Endothelial cell of umbilical vein (primary cell): ENCODE data around the gene EFNB1.

Experiments used
- POLR2AphosphoS5 ChIP-seq: IDR thresholded peaks from 2 replicates; pipeline ENCODE4 v1.6.1; 2012; ENCODE audit warnings: low read depth, mild to moderate bottlenecking, control low read depth, low read length, moderate library complexity; ENCODE audit not compliant: insufficient read depth
- TF ChIP-seq, protein P1 (sequence below), 2 donors: IDR thresholded peaks; 1 replicate in 1 of 2; 2 replicates in 1 of 2; pipeline ENCODE4 v1.5.1; 2011; ENCODE audit warnings: low read length in 2 of 2, mild to moderate bottlenecking in 2 of 2, moderate library complexity in 2 of 2, control low read depth in 1 of 2, inconsistent platforms in 1 of 2, low read depth in 1 of 2; ENCODE audit not compliant: insufficient read depth in 1 of 2; ENCODE audit errors: extremely low read depth in 1 of 2

DNA sequence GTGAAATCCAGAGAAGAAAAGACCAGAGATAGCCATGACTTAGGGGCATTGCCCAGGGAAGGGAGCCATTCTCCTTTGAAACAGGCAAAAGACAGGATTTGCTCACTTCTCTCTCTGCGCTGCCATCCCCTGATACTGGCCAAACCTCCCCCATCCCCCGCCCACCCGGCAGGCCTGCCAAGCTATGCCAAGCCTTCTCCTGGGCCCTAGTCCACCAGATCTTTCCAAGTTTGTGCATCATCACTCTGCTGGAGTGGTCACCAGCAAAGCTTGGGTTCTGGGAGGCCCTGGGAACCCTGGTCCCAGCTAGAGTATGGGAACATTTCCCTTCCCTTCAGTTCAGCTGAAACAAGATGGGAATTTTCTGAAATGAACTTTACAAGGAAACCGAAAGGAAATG lies 18.4 kb downstream of the EFNB1 start:
- no peak for TF ChIP-seq POLR2AphosphoS5
- TF ChIP-seq, protein P1, sequence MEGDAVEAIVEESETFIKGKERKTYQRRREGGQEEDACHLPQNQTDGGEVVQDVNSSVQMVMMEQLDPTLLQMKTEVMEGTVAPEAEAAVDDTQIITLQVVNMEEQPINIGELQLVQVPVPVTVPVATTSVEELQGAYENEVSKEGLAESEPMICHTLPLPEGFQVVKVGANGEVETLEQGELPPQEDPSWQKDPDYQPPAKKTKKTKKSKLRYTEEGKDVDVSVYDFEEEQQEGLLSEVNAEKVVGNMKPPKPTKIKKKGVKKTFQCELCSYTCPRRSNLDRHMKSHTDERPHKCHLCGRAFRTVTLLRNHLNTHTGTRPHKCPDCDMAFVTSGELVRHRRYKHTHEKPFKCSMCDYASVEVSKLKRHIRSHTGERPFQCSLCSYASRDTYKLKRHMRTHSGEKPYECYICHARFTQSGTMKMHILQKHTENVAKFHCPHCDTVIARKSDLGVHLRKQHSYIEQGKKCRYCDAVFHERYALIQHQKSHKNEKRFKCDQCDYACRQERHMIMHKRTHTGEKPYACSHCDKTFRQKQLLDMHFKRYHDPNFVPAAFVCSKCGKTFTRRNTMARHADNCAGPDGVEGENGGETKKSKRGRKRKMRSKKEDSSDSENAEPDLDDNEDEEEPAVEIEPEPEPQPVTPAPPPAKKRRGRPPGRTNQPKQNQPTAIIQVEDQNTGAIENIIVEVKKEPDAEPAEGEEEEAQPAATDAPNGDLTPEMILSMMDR (IDR thresholded peaks at IDR 0.05; ENCODE audit: extremely low read depth in 1 of 2, insufficient read depth in 1 of 2, low read depth in 1 of 2, low read length in 2 of 2): no peak
